ENCODE data around the gene TBC1D14.

The TBC1D14 gene

DNA sequence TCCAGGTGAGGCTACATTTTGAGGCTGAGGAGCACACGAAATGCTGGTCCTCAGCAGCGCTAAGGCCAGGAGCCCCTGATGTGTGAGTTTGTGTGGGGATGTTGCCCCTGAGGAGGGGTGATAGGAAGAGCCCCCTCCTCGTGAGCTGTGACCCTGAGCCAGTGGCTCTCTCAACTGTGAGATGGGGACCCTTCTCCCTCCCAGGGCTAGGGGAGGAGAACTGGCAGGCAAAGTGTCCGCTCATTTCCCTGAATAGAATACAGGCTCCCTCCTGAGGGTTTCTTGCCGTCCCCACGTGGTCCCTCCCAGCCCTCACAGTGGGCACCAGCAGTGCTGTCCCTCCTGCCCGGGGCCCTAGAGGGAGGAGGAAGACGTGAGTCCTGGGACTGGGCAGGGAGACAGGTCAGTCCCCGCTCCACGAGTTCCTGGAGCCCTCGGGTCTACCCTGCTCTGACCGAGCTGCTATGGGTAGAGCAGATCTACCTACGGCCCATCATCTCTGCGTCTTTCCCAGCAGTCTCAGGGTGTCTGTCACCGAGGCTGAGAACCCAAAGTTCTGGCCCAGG lies 21.0 kb upstream of the TBC1D14 start:
- H3K27me3 ChIP-seq (ENCODE audit: insufficient read depth, low read length) = no peaks in the 10 kb centered on the region
- H3K4ac ChIP-seq (ENCODE audit: low read depth, low read length) = no peak overlapping the region
- H4K8ac ChIP-seq (ENCODE audit: low read depth, low read length) = no peak overlapping the region
- H3K79me1 ChIP-seq (ENCODE audit: low read length) = no peaks in the 10 kb centered on the region
- H2AFZ ChIP-seq (ENCODE audit: insufficient read depth, low read length, poor library complexity) = no peak overlapping the region
- H4K91ac ChIP-seq (ENCODE audit: low read depth, low read length) = no peak overlapping the region
- H2AK5ac ChIP-seq (ENCODE audit: low read length) = no peak overlapping the region
- H4K12ac ChIP-seq (ENCODE audit: low read depth, low read length) = no peak overlapping the region
- DNase-seq = no peak
- no CpG with 5 or more reads among the region's 15 CpGs for WGBS (ENCODE audit: extremely low coverage, insufficient coverage, insufficient read length)
- H3K18ac ChIP-seq (ENCODE audit: low read length) = no peak overlapping the region
- H3K4me1 ChIP-seq (ENCODE audit: control insufficient read depth in 1 of 2, insufficient read depth in 2 of 2, low read length in 2 of 2) = peaks cover 0 to 11% of the 10 kb centered on the region in 2 experiments
- no peak overlapping the region for H3K4me3 ChIP-seq (ENCODE audit: low read depth, low read length)
- no peak overlapping the region for H2BK12ac ChIP-seq (ENCODE audit: low read length)
- no peak overlapping the region for H2BK5ac ChIP-seq (ENCODE audit: low read depth, low read length, poor library complexity)
- H3K9ac ChIP-seq (ENCODE audit: low read length) = no peak overlapping the region
- H3K36me3 ChIP-seq (ENCODE audit: control insufficient read depth in 1 of 2, insufficient read depth in 2 of 2, low read length in 2 of 2) = peaks cover 0 to 2% of the 10 kb centered on the region in 2 experiments
- peaks cover 8% of the 10 kb centered on the region for H3K9me3 ChIP-seq (ENCODE audit: insufficient read depth, low read depth, low read length)
- no peak overlapping the region for H3K14ac ChIP-seq (ENCODE audit: low read length)
- H3K23ac ChIP-seq (ENCODE audit: low read length) = no peak overlapping the region
- H3K79me2 ChIP-seq (ENCODE audit: control insufficient read depth, insufficient read depth, low read length, poor library complexity) = no peaks in the 10 kb centered on the region
- H2BK120ac ChIP-seq (ENCODE audit: insufficient read depth, low read length, poor library complexity) = no peak overlapping the region
- H3K27ac ChIP-seq (ENCODE audit: low read depth, low read length) = no peak overlapping the region
- no peak overlapping the region for H3K4me2 ChIP-seq (ENCODE audit: low read length)

DNA sequence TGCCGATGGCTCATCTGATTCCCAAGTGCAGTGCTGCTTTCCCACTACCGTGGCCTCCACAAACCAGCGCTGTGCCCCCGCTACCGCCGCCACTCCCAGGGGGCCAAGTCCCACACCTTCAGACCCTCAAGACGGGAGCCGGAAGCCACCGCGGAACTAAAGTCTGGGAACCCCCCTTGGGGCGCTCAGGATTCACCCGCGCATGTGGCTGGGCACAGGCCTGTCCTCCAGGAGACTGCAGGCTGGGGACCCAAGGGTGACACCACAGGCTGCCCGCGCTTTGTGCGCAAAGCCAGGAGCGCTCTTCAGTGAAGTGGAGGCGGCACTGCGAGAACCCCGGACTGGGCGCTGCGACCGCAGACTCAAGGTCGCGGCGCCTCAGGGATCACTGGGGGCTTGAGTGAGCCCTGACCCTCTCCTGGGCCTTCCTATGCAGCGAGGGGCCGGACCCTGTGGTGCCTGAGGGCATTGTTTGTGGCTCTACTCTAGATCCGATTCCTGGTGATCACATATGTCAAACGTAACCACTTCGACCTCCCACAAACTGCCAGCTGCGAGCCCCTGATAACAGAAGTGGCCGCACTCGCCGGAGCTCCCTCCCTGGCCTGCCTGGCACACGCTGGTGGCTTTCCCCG lies 20.4 kb upstream of the TBC1D14 start:
- H3K36me3 ChIP-seq (ENCODE audit: control insufficient read depth in 1 of 2, insufficient read depth in 2 of 2, low read length in 2 of 2) = peaks cover 0 to 2% of the 10 kb centered on the region in 2 experiments
- H2AK5ac ChIP-seq (ENCODE audit: low read length) = no peak overlapping the region
- H3K27ac ChIP-seq (ENCODE audit: low read depth, low read length) = no peak overlapping the region
- peaks cover 0 to 11% of the 10 kb centered on the region in 2 experiments for H3K4me1 ChIP-seq (ENCODE audit: control insufficient read depth in 1 of 2, insufficient read depth in 2 of 2, low read length in 2 of 2)
- no peak overlapping the region for H4K12ac ChIP-seq (ENCODE audit: low read depth, low read length)
- no peak overlapping the region for H2BK120ac ChIP-seq (ENCODE audit: insufficient read depth, low read length, poor library complexity)
- H3K27me3 ChIP-seq (ENCODE audit: insufficient read depth, low read length) = no peaks in the 10 kb centered on the region
- H4K8ac ChIP-seq (ENCODE audit: low read depth, low read length) = no peak overlapping the region
- H4K91ac ChIP-seq (ENCODE audit: low read depth, low read length) = no peak overlapping the region
- no peak overlapping the region for H2AFZ ChIP-seq (ENCODE audit: insufficient read depth, low read length, poor library complexity)
- peaks cover 8% of the 10 kb centered on the region for H3K9me3 ChIP-seq (ENCODE audit: insufficient read depth, low read depth, low read length)
- H3K18ac ChIP-seq (ENCODE audit: low read length) = no peak overlapping the region
- no peak overlapping the region for H3K4ac ChIP-seq (ENCODE audit: low read depth, low read length)
- no peak overlapping the region for H3K14ac ChIP-seq (ENCODE audit: low read length)
- no peak overlapping the region for H3K9ac ChIP-seq (ENCODE audit: low read length)
- no peak for DNase-seq
- H3K23ac ChIP-seq (ENCODE audit: low read length) = no peak overlapping the region
- no peak overlapping the region for H2BK5ac ChIP-seq (ENCODE audit: low read depth, low read length, poor library complexity)
- no peak overlapping the region for H3K4me3 ChIP-seq (ENCODE audit: low read depth, low read length)
- H3K79me1 ChIP-seq (ENCODE audit: low read length) = no peaks in the 10 kb centered on the region
- WGBS (ENCODE audit: extremely low coverage, insufficient coverage, insufficient read length) = no CpG with 5 or more reads among the region's 37 CpGs
- H2BK12ac ChIP-seq (ENCODE audit: low read length) = no peak overlapping the region
- no peak overlapping the region for H3K4me2 ChIP-seq (ENCODE audit: low read length)
- H3K79me2 ChIP-seq (ENCODE audit: control insufficient read depth, insufficient read depth, low read length, poor library complexity) = no peaks in the 10 kb centered on the region

DNA sequence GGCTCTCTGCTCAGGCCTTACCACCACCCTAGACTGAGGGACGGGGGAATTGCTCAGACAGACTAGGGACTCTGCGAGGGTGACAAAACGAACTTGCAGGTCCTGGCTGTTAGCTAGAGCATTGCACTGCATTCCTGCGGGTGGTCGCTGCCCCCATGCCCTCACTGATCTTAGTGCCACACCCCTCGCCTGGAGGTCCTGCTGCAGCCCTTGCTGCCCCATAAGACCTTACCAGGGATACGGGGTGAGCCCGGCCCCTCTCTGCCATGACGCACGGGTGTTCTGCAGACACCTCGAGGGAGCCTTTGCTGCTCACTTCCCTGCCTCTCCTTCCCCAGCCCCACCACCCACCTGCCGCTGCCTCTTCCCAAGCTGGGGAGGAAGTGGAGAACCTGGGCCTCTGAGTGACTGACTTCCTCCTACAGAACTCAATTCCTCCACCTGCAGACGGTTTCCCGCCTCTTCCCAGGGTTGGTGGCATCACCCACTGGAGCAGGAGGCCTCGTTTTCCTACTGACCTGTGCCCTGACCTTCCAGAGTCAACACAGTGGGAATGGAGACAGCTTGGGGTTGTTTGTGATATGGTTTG lies 19.8 kb upstream of the TBC1D14 start:
- H3K4me3 ChIP-seq (ENCODE audit: low read depth, low read length) = no peak overlapping the region
- H3K79me2 ChIP-seq (ENCODE audit: control insufficient read depth, insufficient read depth, low read length, poor library complexity) = no peaks in the 10 kb centered on the region
- no peak overlapping the region for H4K8ac ChIP-seq (ENCODE audit: low read depth, low read length)
- WGBS (ENCODE audit: extremely low coverage, insufficient coverage, insufficient read length) = no CpG with 5 or more reads among the region's 15 CpGs
- H3K23ac ChIP-seq (ENCODE audit: low read length) = no peak overlapping the region
- H3K27me3 ChIP-seq (ENCODE audit: insufficient read depth, low read length) = no peaks in the 10 kb centered on the region
- H2AK5ac ChIP-seq (ENCODE audit: low read length) = no peak overlapping the region
- H3K18ac ChIP-seq (ENCODE audit: low read length) = no peak overlapping the region
- H3K4me2 ChIP-seq (ENCODE audit: low read length) = no peak overlapping the region
- no peak overlapping the region for H3K27ac ChIP-seq (ENCODE audit: low read depth, low read length)
- no peak for DNase-seq
- no peaks in the 10 kb centered on the region for H3K79me1 ChIP-seq (ENCODE audit: low read length)
- no peak overlapping the region for H3K9ac ChIP-seq (ENCODE audit: low read length)
- no peak overlapping the region for H4K91ac ChIP-seq (ENCODE audit: low read depth, low read length)
- no peak overlapping the region for H3K4ac ChIP-seq (ENCODE audit: low read depth, low read length)
- peaks cover 8% of the 10 kb centered on the region for H3K9me3 ChIP-seq (ENCODE audit: insufficient read depth, low read depth, low read length)
- peaks cover 0 to 11% of the 10 kb centered on the region in 2 experiments for H3K4me1 ChIP-seq (ENCODE audit: control insufficient read depth in 1 of 2, insufficient read depth in 2 of 2, low read length in 2 of 2)
- H2BK12ac ChIP-seq (ENCODE audit: low read length) = no peak overlapping the region
- no peak overlapping the region for H2AFZ ChIP-seq (ENCODE audit: insufficient read depth, low read length, poor library complexity)
- H2BK5ac ChIP-seq (ENCODE audit: low read depth, low read length, poor library complexity) = no peak overlapping the region
- H3K36me3 ChIP-seq (ENCODE audit: control insufficient read depth in 1 of 2, insufficient read depth in 2 of 2, low read length in 2 of 2) = peaks cover 0 to 2% of the 10 kb centered on the region in 2 experiments
- no peak overlapping the region for H3K14ac ChIP-seq (ENCODE audit: low read length)
- no peak overlapping the region for H4K12ac ChIP-seq (ENCODE audit: low read depth, low read length)
- no peak overlapping the region for H2BK120ac ChIP-seq (ENCODE audit: insufficient read depth, low read length, poor library complexity)

DNA sequence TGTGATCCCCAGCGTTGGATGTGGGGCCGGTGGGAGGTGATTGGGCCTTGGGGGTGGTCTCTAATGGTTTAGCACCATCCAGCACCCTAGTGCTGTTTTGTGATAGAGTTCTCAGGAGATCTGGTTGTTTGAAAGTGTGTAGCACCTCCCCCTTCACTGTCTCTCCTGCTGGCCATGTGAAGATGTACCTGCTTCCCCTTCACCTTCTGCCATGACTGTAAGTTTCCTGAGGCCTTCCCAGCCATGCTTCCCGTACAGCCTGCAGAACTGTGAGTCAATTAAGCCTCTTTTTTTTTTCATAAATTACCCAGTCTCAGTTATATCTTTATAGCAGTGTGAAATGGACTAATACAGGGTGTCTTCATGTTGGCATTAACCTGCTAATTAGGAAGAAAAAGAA lies 19.3 kb upstream of the TBC1D14 start:
- H3K23ac ChIP-seq (ENCODE audit: low read length) = no peak overlapping the region
- no peak overlapping the region for H3K4me3 ChIP-seq (ENCODE audit: low read depth, low read length)
- H2BK12ac ChIP-seq (ENCODE audit: low read length) = no peak overlapping the region
- no peak for DNase-seq
- no peaks in the 10 kb centered on the region for H3K27me3 ChIP-seq (ENCODE audit: insufficient read depth, low read length)
- H4K8ac ChIP-seq (ENCODE audit: low read depth, low read length) = no peak overlapping the region
- no peak overlapping the region for H4K12ac ChIP-seq (ENCODE audit: low read depth, low read length)
- H3K4me1 ChIP-seq (ENCODE audit: control insufficient read depth in 1 of 2, insufficient read depth in 2 of 2, low read length in 2 of 2) = peaks cover 0 to 11% of the 10 kb centered on the region in 2 experiments
- no peak overlapping the region for H2AK5ac ChIP-seq (ENCODE audit: low read length)
- no peak overlapping the region for H3K18ac ChIP-seq (ENCODE audit: low read length)
- H3K9ac ChIP-seq (ENCODE audit: low read length) = no peak overlapping the region
- H3K4ac ChIP-seq (ENCODE audit: low read depth, low read length) = no peak overlapping the region
- H2AFZ ChIP-seq (ENCODE audit: insufficient read depth, low read length, poor library complexity) = no peak overlapping the region
- no peak overlapping the region for H4K91ac ChIP-seq (ENCODE audit: low read depth, low read length)
- H2BK5ac ChIP-seq (ENCODE audit: low read depth, low read length, poor library complexity) = no peak overlapping the region
- H3K36me3 ChIP-seq (ENCODE audit: control insufficient read depth in 1 of 2, insufficient read depth in 2 of 2, low read length in 2 of 2) = peaks cover 0 to 2% of the 10 kb centered on the region in 2 experiments
- no CpG with 5 or more reads among the region's 3 CpGs for WGBS (ENCODE audit: extremely low coverage, insufficient coverage, insufficient read length)
- H3K9me3 ChIP-seq (ENCODE audit: insufficient read depth, low read depth, low read length) = peaks cover 8% of the 10 kb centered on the region
- H3K79me2 ChIP-seq (ENCODE audit: control insufficient read depth, insufficient read depth, low read length, poor library complexity) = no peaks in the 10 kb centered on the region
- H2BK120ac ChIP-seq (ENCODE audit: insufficient read depth, low read length, poor library complexity) = no peak overlapping the region
- H3K14ac ChIP-seq (ENCODE audit: low read length) = no peak overlapping the region
- H3K4me2 ChIP-seq (ENCODE audit: low read length) = no peak overlapping the region
- no peaks in the 10 kb centered on the region for H3K79me1 ChIP-seq (ENCODE audit: low read length)
- H3K27ac ChIP-seq (ENCODE audit: low read depth, low read length) = no peak overlapping the region

Measured in trophoblast cell (in vitro differentiated cells and primary cell).